ENCODE data around the gene CNIH3.

The CNIH3 gene

GRCh38 chr1:224789311-224789710 lies 173.2 kb downstream of the CNIH3 start:
- no peaks in the 10 kb centered on the region; the same call in 1 of the 2 replicates for H3K4me1 ChIP-seq (ENCODE audit: insufficient read depth, low read length)
- H3K36me3 ChIP-seq (ENCODE audit: insufficient read depth, low read length), result no peaks in the 10 kb centered on the region
- H3K9ac ChIP-seq (ENCODE audit: low read depth, low read length), result no peak overlapping the region
- no peak overlapping the region for H3K27ac ChIP-seq (ENCODE audit: low read depth, low read length)
- H3K27me3 ChIP-seq (ENCODE audit: insufficient read depth, low read length), result no peaks in the 10 kb centered on the region
- no peak overlapping the region for H3K4me3 ChIP-seq (ENCODE audit: low read length)
- H3K9me3 ChIP-seq (ENCODE audit: insufficient read depth, low read depth, low read length), result no peaks in the 10 kb centered on the region

Data from HUES64 (cell line).